SW 1271 (cell line): ENCODE measurements around the gene GRIK2.
A peak's percentile ranks its signal among the peaks of the same experiment; 100 is the strongest.

ENCODE experiments used
- DNase-seq, 2 experiments: peaks; one replicate each; lab custom pipeline; 2025; lab: John Stamatoyannopoulos, UW

The GRIK2 gene

GRCh38 chr6:101539510-101540245 lies 146.2 kb downstream of the GRIK2 start:
- DNase-seq: peak in 1 of 2 experiments; percentile 52

- DNase-seq: no peak
Observed at GRCh38 chr6:101541894-101542293, 148.4 kb downstream of the GRIK2 start.

GRCh38 chr6:101543796-101544195 lies 150.3 kb downstream of the GRIK2 start:
- no peak for DNase-seq

DNA sequence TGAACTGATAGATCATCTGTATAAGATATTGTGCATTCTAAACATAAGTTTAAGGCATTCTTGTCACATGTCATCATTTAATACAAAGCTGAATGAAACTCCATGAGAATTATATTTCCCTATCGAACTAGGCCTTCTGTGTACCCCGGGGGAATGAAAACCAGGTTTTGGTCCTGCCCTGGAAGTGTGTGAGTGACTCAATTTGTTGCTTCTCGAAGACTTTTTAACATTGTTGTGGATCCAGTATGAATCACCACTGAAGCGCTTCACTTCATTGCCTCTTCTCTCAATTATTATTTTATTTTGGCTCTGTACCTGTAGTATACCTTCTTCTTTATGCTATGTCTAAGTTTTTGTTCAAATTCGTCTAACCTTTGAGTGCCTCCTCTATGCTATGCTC lies 150.8 kb downstream of the GRIK2 start:
- no peak for DNase-seq

DNA sequence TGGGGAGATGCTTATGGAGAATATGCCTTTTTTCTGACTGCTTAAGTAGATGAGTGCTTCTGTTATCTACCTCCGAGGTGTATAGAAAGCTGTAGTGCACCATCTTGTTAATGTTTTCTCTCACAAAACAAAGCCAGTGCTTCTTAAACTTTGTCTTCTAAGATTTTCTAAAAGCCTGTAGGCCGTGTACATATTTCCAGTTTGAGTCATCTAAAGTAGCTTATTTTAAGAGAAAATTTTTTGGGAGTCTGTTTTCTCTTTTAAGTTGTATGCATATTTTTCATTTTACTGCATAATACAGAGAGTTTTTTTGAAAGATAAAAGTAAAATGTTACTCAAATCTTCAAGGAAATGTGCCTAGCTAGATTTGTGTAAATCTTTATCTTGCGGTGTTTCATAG lies 151.7 kb downstream of the GRIK2 start:
- DNase-seq: no peak

GRCh38 chr6:101550451-101550850 lies 156.9 kb downstream of the GRIK2 start:
- DNase-seq: no peak

- no peak for DNase-seq
Observed at GRCh38 chr6:101554231-101554630, 160.7 kb downstream of the GRIK2 start.

DNA sequence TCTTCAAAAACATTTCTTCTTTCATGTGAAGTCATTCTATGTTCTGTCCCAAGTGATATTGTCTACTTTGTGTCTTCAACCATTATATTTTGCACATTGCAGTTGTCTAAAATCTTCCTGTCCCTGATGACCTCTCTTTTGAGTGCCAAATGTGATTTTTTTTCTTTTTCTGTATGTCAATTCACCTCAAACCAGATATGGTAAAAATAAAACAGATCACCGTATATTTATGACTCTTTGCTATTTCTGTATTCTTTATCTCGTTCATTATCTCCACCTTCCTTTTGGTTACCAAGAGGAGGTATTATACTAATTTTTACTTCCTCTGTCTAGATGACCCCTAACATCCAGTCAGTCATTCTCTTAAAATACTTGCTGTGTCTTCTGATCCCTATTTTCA lies 165.2 kb downstream of the GRIK2 start:
- no peak for DNase-seq

DNA sequence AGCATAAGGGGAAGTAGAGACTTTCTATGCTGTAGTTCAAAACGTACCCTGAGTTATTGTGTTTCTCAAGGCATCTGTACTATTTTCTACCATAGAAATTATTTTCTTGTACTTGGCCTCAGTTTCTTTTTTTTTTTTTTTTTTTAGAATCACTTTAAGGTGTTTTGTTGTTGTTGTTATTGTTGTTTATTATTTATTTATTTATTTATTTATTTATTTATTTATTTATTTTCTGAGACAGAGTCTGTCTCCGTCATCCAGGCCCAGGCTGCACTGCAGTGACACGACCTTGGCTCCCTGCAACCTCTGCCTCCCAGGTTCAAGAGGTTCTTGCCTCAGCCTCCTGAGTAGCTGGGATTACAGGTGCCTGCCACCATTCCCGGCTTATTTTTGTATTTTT lies 179.1 kb downstream of the GRIK2 start:
- no peak for DNase-seq

DNA sequence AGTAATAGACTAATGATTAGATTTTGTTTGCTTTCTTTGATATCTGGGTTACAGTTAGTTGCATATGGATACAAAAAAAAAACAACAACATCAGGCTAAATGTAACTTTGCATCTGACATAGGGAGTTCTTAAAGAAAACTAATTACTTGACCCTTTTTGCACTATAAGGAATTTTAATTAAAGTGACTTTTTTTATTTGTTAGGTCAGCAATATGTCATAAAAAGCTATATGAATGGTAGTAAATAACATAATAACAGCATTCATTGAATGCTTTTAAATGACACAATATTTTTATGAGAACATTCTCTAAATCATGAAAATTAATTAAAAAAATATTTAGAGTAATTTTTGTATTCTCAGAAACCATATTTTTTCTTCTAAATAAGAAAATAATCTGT lies 183.6 kb downstream of the GRIK2 start:
- DNase-seq: no peak

GRCh38 chr6:101578306-101578705 lies 184.8 kb downstream of the GRIK2 start:
- no peak for DNase-seq

- no peak for DNase-seq
Observed at GRCh38 chr6:101582792-101583191, 189.3 kb downstream of the GRIK2 start.

GRCh38 chr6:101585501-101585900 lies 192.0 kb downstream of the GRIK2 start:
- DNase-seq: no peak

GRCh38 chr6:101588343-101588742 lies 194.8 kb downstream of the GRIK2 start:
- no peak for DNase-seq

- no peak for DNase-seq
Observed at GRCh38 chr6:101595276-101595675, 201.8 kb downstream of the GRIK2 start.

GRCh38 chr6:101597693-101598092 lies 204.2 kb downstream of the GRIK2 start:
- DNase-seq: no peak

GRCh38 chr6:101605426-101605825 lies 211.9 kb downstream of the GRIK2 start:
- DNase-seq: no peak

DNA sequence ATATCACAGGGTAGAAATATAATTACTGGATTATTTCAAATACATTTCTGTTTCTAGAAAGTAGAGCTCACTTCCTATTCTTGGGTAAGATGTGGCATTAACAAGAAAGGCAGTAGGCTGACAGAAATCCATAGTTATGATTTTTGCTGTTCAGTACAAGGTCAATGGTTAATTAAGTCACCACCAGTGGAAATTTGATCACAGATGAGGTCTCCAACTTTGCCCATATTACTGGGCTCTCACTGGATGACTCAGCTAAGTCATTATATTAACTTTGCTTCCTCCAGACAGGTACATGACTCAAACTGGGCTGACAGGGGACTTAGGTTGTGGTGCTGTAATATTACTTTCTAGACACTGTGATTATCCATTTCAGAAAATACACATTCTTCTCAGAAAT lies 212.4 kb downstream of the GRIK2 start:
- no peak for DNase-seq

GRCh38 chr6:101607111-101607690 lies 213.7 kb downstream of the GRIK2 start:
- DNase-seq: no peak

GRCh38 chr6:101608703-101609102 lies 215.2 kb downstream of the GRIK2 start:
- no peak for DNase-seq

- no peak for DNase-seq
Observed at GRCh38 chr6:101613556-101613955, 220.0 kb downstream of the GRIK2 start.

DNA sequence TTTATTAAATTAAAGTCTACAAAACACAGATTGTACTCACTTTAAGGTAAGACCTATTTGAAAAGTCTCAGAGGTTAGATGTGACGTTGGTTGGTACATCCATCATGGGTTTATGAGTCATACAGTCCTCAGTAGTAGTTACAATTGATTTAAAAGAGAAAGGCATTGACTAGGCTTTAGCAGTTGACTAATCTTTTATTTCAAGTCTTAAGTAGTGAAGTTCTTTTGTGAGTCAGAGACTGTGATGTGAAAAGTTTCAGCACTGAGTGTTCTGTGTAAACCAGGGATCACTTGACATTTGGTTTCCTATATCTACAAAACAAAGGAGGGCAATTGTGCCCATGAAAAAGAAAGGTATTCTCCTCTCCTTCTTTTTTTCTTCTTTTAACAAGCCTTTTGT lies 221.3 kb downstream of the GRIK2 start:
- DNase-seq: no peak

GRCh38 chr6:101626269-101626668 lies 232.8 kb downstream of the GRIK2 start:
- no peak for DNase-seq

DNA sequence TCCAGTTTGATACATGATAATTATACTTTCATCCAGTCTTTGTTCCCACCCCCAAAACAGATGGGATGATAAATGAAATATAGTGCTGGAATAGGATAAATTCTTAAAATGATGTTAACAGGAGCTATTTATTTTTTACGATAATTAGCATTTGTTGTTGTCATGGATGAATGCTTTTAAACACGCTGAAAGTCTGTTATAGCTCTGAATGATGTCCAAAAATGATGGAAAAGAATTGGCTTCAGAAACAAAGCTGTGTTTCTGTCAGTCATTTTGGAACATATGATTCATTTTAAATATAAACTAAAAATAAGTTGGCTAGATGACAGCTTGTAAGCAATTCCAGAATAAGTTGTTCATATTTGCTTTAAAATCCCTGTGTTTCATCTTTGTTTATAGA lies 237.4 kb downstream of the GRIK2 start:
- DNase-seq: no peak
